PC-3 (cell line): ENCODE measurements around the gene RNF150.

Experiments used
- CTCF ChIP-seq: fragments of 300-600 bp; sonication (generic); conservative IDR thresholded peaks from 2 replicates; pipeline ENCODE4 v1.5.1; 2017; ENCODE audit warnings: antibody characterized with exemption, low read depth, mild to moderate bottlenecking, low read length
- EZH2 ChIP-seq: fragments of 300-600 bp; sonication (generic); IDR thresholded peaks from one replicate; pipeline ENCODE4 v1.6.1; 2017; ENCODE audit warnings: antibody characterized with exemption, mild to moderate bottlenecking, low read length; ENCODE audit not compliant: unreplicated experiment
- EZH2phosphoT487 ChIP-seq: fragments of 300-600 bp; sonication (generic); IDR thresholded peaks from 2 replicates; pipeline ENCODE4 v1.6.1; 2018; ENCODE audit warnings: mild to moderate bottlenecking, antibody characterized with exemption, low read length, borderline replicate concordance

- TF ChIP-seq CTCF: no peak
- no peak for TF ChIP-seq EZH2
- TF ChIP-seq EZH2phosphoT487: no peak
Observed at GRCh38 chr4:141046255-141046654, 87.0 kb downstream of the RNF150 start.
